PFSK-1 (cell line): ENCODE measurements around the gene ADAMTSL1.

Experiments used
- FOXP2 ChIP-seq: optimal IDR thresholded peaks from 2 replicates; pipeline ENCODE3; 2011; ENCODE audit warnings: borderline replicate concordance, control low read depth, inconsistent platforms; ENCODE audit not compliant: insufficient read depth; ENCODE audit errors: extremely low read length, extremely low read depth
- POLR2AphosphoS5 ChIP-seq: IDR thresholded peaks from 2 replicates; pipeline ENCODE4 v1.6.1; 2012; ENCODE audit warnings: low read depth, mild to moderate bottlenecking, control low read depth, low read length, moderate library complexity
- SIN3A ChIP-seq: IDR thresholded peaks from 2 replicates; pipeline ENCODE4 v1.6.1; 2012; ENCODE audit warnings: mild to moderate bottlenecking, low read length, moderate library complexity, borderline replicate concordance; ENCODE audit not compliant: insufficient read depth
- TAF1 ChIP-seq: IDR thresholded peaks from 2 replicates; pipeline ENCODE4 v1.6.1; 2012; ENCODE audit warnings: low read length, control low read depth, borderline replicate concordance; ENCODE audit not compliant: insufficient read depth
- TF ChIP-seq, protein P1 (sequence below), 2 experiments: IDR thresholded peaks; 2 replicates each; pipeline versions ENCODE4 v1.6.1 to v1.8.0; 2011 to 2012; ENCODE audit warnings: low read depth in 2 of 2, low read length in 2 of 2, control low read depth in 1 of 2, inconsistent platforms in 1 of 2, mild to moderate bottlenecking in 1 of 2, moderate library complexity in 1 of 2; ENCODE audit not compliant: insufficient read depth in 1 of 2

ADAMTSL1 gene

DNA sequence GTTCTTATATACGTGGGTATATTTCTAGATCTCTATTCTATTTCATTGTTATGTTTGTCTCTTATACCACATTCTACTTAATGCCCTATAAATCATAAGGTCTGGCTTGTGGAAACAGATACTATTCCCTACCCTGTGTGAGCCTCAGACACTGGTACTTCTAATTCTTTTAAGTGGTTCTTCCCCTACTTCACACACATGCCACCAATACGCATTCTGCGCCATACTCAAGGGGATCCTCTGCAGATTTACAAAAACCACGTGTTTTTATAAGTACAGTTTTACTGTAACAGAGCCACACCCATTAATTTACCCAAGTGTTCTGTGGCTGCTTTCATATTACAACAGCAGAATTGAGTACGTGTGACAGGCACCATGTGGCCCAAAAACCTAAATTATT lies 363.4 kb downstream of the ADAMTSL1 start:
- TF ChIP-seq POLR2AphosphoS5 (no peak), SIN3A (no peak), FOXP2 (no peak), TAF1 (no peak)

DNA sequence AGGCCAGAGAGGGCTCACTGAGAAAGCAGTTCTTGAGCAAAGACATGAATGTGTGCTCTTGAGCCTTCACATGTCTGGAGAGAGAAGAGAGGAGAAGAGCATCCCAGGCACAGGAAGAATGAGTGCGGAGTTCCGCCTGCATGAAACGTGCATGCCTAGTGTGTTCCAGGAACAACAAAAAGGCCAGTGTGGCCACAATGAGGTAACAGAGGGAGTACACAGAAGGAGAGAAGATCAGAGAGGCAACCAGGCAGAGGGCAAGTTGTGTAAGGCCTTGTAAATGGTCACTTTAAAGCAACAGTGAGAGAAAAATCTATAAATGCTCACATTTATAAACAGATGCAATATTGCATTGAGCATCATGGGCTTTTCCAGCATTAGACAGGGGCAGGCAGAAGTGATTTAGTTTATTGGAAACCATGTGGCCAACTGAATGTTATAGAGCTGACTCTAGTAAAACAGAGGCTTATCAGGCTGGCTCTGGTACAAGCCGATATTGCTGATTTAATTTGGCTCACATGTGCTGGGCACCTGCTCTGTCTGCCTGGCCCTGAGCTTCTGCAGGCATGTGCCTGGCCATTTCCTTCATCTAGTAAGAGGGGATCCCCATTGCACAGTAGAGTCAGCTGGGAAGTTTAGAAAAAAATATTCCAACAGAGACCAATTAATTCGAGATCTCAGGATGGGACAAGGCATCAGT lies 373.8 kb downstream of the ADAMTSL1 start:
- TF ChIP-seq, protein P1, sequence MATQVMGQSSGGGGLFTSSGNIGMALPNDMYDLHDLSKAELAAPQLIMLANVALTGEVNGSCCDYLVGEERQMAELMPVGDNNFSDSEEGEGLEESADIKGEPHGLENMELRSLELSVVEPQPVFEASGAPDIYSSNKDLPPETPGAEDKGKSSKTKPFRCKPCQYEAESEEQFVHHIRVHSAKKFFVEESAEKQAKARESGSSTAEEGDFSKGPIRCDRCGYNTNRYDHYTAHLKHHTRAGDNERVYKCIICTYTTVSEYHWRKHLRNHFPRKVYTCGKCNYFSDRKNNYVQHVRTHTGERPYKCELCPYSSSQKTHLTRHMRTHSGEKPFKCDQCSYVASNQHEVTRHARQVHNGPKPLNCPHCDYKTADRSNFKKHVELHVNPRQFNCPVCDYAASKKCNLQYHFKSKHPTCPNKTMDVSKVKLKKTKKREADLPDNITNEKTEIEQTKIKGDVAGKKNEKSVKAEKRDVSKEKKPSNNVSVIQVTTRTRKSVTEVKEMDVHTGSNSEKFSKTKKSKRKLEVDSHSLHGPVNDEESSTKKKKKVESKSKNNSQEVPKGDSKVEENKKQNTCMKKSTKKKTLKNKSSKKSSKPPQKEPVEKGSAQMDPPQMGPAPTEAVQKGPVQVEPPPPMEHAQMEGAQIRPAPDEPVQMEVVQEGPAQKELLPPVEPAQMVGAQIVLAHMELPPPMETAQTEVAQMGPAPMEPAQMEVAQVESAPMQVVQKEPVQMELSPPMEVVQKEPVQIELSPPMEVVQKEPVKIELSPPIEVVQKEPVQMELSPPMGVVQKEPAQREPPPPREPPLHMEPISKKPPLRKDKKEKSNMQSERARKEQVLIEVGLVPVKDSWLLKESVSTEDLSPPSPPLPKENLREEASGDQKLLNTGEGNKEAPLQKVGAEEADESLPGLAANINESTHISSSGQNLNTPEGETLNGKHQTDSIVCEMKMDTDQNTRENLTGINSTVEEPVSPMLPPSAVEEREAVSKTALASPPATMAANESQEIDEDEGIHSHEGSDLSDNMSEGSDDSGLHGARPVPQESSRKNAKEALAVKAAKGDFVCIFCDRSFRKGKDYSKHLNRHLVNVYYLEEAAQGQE (IDR thresholded peaks at IDR 0.05; ENCODE audit: insufficient read depth in 1 of 2, low read depth in 2 of 2, low read length in 2 of 2) = no peak
- TF ChIP-seq SIN3A = no peak
- TF ChIP-seq FOXP2 = no peak
- TF ChIP-seq POLR2AphosphoS5 = no peak
- no peak for TF ChIP-seq TAF1

DNA sequence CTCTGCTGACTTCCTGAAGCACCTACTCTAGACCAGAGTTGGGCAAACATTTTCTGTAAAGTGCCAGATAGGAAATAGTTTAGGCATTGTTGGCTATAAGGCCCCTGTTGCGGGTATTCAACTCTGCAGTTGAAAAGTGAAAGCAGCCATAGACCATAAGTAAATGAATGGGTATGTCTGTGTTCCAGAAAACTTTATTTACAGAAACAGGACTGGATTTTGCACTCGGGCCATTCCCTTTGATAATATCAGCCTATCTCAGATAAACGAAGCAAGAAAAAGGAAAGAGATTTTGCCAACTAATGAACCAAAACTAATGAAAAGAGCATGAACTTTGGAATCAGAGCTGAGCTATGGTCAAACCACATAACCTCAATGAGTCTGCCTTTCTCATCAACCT lies 374.7 kb downstream of the ADAMTSL1 start:
- no peak for TF ChIP-seq TAF1
- no peak for TF ChIP-seq POLR2AphosphoS5
- no peak for TF ChIP-seq FOXP2
- TF ChIP-seq, protein P1 (IDR thresholded peaks at IDR 0.05; ENCODE audit: insufficient read depth in 1 of 2, low read depth in 2 of 2, low read length in 2 of 2) = no peak
- TF ChIP-seq SIN3A = no peak

DNA sequence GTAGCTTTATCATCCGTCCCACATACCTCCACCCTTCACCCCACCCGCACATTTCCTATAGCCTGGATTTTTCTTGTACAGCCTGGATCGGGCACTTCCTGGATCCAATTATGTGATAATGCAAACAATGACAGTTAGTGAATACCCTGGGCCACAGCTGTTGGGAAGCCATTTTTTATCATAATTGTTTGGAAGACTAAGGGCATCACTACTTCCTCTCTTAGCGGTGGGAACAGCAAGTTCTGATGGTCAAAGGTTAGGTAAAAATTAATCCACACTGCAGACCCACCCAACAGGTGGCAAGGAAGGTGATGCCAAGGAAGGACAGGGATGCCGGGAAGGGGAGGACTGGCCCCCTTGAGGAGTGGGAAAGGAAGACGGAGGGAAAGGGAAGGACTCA lies 375.3 kb downstream of the ADAMTSL1 start:
- TF ChIP-seq FOXP2 (no peak), TAF1 (no peak), POLR2AphosphoS5 (no peak), SIN3A (no peak)
- TF ChIP-seq, protein P1 (IDR thresholded peaks at IDR 0.05; ENCODE audit: insufficient read depth in 1 of 2, low read depth in 2 of 2, low read length in 2 of 2) = no peak

DNA sequence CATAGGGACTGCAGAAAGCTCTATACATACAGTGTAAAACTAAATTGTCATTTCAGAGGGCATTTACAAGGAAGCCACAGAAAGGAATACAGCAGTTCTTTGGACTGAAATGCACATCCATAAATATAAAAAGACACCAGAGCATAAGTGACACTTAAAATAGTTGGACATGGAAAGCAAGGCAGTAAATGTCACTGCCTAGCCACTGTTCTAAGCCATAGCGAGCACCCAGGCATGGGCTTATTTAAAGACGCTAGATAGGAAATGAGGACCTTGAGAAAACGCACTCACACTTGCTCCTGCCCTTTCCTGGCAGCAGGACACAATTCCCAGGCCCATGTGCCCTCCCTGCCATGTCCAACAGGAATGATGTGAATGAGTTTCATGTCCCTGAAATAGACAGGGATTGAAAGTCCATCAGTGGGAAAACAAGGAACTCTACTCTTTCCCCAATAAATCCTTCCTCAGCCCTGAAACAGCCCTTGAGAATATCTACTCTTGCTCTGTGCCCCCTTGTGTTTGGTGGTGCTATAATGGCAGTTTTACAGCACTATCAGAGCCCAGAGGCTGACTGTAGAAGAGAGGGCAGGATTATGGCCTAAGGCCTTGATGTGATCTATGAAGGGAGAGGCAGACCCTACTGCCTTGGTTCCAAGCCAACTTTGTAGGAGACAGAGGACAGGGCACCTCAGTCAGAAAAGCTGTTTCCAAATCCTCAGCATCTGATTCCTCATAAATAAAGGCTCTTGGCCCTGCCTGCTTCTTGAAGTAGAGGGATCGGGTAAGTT lies 376.1 kb downstream of the ADAMTSL1 start:
- TF ChIP-seq, protein P1 (IDR thresholded peaks at IDR 0.05; ENCODE audit: insufficient read depth in 1 of 2, low read depth in 2 of 2, low read length in 2 of 2) = no peak
- no peak for TF ChIP-seq TAF1
- TF ChIP-seq FOXP2 = no peak
- TF ChIP-seq POLR2AphosphoS5 = no peak
- no peak for TF ChIP-seq SIN3A
